Neural progenitor cell (in vitro differentiated cells): ENCODE measurements around the gene CASQ1.

Experiments
- EZH2phosphoT487 ChIP-seq: fragments of 200-600 bp; sonication (generic); IDR thresholded peaks from 2 replicates; pipeline ENCODE4 v1.6.1; 2017; ENCODE audit warnings: antibody characterized with exemption
- TF ChIP-seq, protein P1 (sequence below): fragments of 200-600 bp; sonication (generic); IDR thresholded peaks from 2 replicates; pipeline ENCODE4 v1.5.1; 2017; ENCODE audit warnings: antibody characterized with exemption, mild to moderate bottlenecking

DNA sequence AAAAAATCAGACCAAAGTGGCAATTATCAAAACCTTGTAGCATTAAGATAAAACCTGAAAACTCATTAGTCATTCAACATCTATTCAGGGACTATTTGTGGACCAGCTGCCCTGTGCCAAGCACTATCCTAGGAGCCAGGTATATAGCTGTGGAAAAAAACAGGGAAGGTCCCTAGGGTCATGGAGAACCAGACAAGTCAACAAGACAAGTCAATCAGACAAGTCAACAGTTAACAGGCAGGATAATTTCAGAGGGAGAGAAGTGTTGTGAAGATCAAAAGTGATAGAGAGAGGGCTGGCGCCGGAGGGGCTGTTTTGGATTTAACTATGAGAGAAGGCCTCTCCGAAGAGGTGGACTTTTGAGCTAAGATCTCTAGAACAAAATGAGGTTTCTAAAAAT, 42.3 kb upstream of the CASQ1 start:
- TF ChIP-seq, protein P1, sequence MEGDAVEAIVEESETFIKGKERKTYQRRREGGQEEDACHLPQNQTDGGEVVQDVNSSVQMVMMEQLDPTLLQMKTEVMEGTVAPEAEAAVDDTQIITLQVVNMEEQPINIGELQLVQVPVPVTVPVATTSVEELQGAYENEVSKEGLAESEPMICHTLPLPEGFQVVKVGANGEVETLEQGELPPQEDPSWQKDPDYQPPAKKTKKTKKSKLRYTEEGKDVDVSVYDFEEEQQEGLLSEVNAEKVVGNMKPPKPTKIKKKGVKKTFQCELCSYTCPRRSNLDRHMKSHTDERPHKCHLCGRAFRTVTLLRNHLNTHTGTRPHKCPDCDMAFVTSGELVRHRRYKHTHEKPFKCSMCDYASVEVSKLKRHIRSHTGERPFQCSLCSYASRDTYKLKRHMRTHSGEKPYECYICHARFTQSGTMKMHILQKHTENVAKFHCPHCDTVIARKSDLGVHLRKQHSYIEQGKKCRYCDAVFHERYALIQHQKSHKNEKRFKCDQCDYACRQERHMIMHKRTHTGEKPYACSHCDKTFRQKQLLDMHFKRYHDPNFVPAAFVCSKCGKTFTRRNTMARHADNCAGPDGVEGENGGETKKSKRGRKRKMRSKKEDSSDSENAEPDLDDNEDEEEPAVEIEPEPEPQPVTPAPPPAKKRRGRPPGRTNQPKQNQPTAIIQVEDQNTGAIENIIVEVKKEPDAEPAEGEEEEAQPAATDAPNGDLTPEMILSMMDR = no peak
- no peak for TF ChIP-seq EZH2phosphoT487
